GM21423 (cell line): Measurements from ENCODE around the gene SPATS2L.
"Not testable (repeated sequence)": the region's sequence is repeated elsewhere in the genome, so short reads cannot be mapped to it uniquely, and the experiment has no call there.

Experiments used
- ATAC-seq: cut with Tn5 transposase; IDR thresholded peaks from one replicate; pipeline ENCODE4 v1.9.1; 2021; ENCODE audit warnings: mild to moderate bottlenecking, moderate library complexity; ENCODE audit not compliant: unreplicated experiment

The SPATS2L gene

DNA sequence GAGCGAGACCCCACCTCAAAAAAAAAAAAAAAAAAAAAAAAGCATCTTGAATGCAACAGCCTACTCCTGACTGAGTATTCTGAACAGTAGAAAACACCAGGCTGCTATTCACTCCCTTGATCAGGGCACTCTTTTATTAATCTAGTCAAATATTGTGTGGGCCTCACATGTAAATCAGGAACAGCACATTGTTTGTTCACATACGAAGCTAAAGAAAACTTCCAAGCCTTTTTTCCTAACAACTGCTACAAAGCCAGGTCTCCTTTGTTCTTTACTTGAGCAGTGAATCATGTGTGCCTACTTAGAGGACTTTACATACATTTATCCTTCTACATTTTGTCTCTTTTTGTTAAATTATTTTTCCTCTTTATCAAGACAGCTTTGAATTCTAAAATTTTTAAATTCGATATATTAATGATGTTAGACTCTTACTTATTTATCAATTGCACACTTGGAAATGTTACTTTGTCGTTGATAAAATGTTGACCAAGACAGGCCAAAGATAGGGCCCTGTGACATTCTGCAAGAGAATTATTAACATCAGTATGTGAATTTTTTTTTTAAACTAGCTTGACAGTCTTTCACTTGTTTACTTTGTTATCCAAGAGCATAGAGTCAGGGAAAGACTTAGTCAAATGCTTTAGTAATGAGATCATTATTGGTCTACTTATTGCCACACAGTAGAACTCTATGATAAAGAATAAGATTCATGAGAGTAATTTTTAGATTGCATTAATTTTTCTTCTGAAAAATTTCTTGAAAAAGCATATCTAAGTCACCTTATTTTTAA is 13.2 kb downstream of the SPATS2L start:
- no peak for ATAC-seq

DNA sequence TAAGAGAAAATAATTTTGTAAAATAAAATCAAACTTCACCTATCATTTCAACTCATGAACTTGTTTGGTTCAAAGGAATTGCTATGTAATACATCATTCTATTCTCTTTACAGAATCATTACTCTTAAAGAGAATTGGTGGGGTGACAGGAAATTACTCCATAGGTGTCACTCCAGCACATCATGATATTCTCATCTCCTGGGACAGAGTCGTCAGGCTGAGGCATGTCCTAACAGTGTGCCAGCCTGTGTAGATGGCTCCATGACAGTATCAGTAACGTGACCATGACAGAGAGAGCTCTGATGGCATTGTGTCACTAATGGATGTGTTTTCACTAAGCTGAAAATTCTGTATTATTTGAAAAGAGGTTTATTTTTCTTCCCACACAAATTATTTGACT is 13.9 kb downstream of the SPATS2L start:
- ATAC-seq = no peak

DNA sequence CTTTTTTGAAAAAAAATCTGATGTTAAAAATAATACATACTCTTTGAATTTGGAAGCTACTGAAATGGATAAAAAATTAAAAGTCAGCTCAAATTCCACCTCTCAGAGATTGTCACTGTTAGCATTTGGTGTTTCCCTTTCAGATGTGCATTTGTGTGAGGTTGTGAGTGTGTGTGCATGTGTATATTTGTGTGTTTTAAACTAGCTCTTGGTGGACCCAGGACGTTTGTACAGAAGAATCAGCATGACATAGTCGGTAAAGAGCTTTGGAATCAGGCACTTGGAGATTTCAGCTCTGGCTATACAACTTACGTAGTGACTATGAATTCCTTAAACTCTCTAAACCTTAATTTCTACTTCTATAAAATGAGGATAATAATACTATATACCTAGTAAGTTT is 14.5 kb downstream of the SPATS2L start:
- ATAC-seq = no peak

- no peak for ATAC-seq
These were observed 15.5 kb downstream of the SPATS2L start for GRCh38 chr2:200321780-200322534.

GRCh38 chr2:200322607-200323006 is 16.1 kb downstream of the SPATS2L start:
- no peak for ATAC-seq

- no peak for ATAC-seq
These were observed 17.9 kb downstream of the SPATS2L start for GRCh38 chr2:200324362-200324761.

GRCh38 chr2:200329384-200329783 is 22.9 kb downstream of the SPATS2L start:
- no peak for ATAC-seq

- no peak for ATAC-seq
These were observed 23.3 kb downstream of the SPATS2L start for GRCh38 chr2:200329798-200330197.

- no peak for ATAC-seq
These were observed 24.0 kb downstream of the SPATS2L start for GRCh38 chr2:200330351-200331060.

GRCh38 chr2:200331061-200331400 is 24.5 kb downstream of the SPATS2L start:
- no peak for ATAC-seq

DNA sequence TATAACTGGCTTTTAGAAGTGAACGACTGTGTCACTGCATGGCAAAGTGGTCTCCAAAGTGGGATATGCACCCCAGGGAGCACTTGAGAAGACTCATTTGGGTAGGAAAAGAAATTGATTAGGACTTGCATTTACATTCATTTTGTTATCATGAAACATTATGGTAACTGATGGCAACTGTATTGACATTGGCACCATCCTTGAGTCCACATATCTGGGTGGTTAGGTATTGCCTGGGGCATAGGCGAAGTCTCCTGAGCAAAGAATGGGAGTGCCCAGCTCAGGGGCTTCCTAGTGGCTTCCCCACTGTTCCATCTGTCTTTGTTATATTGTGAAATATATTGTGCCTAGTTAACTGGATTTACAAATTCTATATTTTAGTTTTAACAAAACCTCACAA is 29.2 kb downstream of the SPATS2L start:
- no peak for ATAC-seq

GRCh38 chr2:200336980-200337615 is 30.6 kb downstream of the SPATS2L start:
- ATAC-seq = no peak

DNA sequence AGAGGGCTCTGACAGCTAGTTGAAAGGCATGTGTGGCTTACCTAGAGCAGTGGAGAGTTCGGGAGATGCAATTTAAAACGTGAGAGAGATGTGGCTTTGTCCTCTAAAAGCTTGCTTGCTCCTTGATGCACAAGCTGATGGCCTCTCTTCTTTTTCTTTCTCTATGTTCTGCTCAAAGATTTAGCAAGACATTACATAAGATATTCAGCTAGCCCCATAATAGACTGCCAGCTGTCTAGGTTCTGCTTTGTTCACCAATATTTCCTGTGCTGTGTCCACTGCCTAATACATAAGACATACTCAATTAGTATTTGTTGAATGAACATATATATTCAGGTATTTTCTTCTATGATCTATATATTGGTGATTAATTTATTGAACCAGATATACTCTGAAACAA is 31.1 kb downstream of the SPATS2L start:
- no peak for ATAC-seq

GRCh38 chr2:200338692-200339091 is 32.2 kb downstream of the SPATS2L start:
- no peak for ATAC-seq

DNA sequence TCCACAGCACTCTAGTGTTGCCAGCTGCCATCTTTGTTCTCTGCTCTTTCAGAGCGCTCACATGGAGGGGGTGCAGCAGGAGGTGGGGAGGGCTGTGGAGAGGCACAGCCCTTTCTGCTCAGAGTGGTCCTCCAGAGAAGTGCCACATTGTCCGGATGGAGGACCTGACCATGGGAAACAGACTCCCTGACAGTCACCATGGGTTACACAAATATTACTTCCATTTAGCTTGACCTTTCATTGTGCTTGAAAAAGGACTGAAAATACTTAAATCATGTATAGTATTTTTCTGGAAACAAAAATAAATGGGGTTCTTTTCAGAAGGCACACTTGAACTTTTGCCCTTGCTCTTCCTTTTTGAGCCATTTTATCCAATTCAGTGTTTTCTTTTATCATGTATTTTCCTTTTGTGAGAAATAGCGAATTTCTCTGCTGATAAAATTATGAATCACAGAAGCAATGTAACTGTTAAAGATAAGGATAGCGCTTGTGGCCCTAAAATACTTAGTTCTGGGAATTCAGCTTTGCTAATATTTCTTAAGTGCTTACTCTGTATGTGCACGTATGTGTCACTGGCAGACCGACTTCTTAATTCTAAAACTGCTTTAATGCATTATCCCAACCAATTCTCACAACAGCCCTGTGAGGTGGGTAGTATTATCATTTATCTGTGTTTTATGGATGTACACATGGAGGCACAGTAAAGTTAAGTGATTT is 34.2 kb downstream of the SPATS2L start:
- no peak for ATAC-seq

DNA sequence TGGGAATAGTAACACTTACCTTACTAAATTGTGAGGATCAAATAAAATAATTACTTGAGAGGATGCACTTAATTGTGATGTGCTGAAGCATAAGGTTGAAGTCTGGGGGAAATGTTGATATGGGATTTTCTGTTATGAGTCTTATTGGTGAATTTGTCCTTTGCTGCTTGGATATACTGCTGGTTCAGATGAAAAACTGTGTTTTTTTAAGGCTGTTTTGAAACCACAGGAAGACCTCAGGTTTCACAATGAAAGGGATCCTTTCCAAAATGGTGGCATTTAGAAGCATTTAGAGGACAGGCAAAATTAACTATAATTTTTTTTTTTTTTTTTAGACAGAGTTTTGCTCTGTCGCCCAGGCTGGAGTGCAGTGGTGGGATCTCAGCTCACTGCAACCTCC is 34.9 kb downstream of the SPATS2L start:
- no peak for ATAC-seq

DNA sequence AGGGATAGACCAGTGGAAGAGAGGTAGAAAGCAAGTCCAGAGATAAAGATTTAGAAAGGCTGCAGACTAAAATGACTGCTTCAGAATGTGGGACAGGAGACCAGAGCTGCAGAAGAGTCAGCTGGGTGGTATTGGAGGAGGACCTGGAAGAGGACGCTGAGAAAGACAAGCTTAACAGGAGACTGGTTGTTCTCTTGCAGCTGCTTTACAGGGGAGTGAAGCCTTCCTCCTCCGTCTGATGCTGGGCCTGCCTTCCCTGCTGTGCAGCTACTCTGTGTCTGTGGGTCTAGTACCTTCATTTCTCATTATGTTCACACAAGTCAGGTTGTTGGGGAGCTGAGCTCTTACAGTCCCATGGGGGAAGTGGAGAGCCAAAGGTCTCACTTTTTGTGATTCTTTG is 35.7 kb downstream of the SPATS2L start:
- no peak for ATAC-seq

DNA sequence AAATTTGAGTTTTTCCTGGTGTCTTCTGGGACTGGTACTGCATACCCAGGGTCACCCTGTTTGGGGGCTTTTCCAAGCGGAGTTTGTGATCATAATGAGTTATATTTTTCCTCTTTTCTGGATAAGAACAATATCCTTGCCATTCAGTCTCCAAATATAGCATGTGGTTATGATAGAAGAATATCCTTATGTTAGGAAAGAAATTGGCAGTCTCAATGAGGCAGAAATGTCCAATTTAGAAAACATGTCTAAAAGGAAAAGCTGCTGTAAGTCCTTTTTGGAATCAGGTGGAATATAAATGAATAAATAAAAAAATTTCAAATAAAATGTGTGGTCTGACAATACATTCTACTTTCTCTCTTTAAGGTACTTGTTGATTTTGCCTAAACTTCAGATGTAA is 36.2 kb downstream of the SPATS2L start:
- no peak for ATAC-seq

DNA sequence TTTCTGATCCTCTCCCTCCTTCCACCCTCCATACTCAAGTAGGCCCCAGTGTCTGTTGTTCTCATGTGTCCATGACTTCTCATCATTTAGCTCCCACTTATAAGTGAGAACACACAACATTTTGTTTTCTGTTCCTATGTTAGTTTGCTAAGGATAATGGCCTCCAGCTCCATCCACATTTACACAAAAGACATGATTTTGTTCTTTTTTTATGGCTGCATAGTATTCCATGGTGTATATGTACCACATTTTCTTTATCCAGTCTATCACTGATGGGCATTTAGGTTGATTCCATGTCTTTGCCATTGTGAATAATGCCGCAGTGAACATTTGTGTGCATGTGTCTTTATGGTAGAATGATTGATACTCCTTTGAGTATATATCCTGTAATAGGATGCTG is 37.7 kb downstream of the SPATS2L start:
- ATAC-seq = not testable (repeated sequence)

DNA sequence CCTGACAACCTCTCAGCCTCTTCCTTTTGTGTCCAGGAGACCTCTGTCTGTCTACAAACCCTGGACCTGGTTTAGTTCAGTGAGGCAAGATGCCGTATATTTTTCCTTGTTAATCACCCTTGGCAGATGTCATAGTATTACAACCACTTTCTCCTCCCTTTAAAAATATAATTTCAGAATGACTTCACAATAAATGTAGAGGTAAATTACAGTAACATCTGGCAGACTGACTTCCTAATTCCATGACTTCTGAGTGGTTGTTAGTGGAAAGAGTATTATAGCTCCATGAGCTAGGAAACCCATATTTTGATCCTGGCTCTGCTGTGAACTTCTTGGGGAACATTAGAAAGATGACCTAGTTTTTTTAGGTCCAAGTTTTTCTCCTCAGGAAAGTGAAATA is 39.5 kb downstream of the SPATS2L start:
- ATAC-seq = no peak

- no peak for ATAC-seq
These were observed 40.8 kb downstream of the SPATS2L start for GRCh38 chr2:200347301-200347700.
